Panc1 (cell line): ENCODE data around the gene KCNT1. TPM values are rescaled to one million over a fixed set of nuclear protein-coding genes. Genes with fewer than 3 reads are reported as not detected.

Experiments
- ATAC-seq: fragments of 200-7000 bp; cut with Tn5 transposase; 2 replicates; pipeline ENCODE4 v1.9.1; 2020; ENCODE audit warnings: mild to moderate bottlenecking, moderate library complexity
- BruUV-seq: library from RNA; stranded (reverse); fragments of 400-500 nt; replicated peaks from 2 replicates; lab custom pipeline; 2021; lab: Mats Ljungman, UMichigan
- CTCF ChIA-PET: fragments of 300-600 bp; sonication (Branson Sonifier 250); formaldehyde crosslinking; loops from one replicate; lab custom pipeline; 2022; ENCODE audit warnings: antibody characterized with exemption; lab: Charles Lee
- POLR2A ChIA-PET: fragments of 300-600 bp; sonication (Branson Sonifier 250); formaldehyde crosslinking; loops from one replicate; lab custom pipeline; 2022; ENCODE audit warnings: antibody characterized with exemption; lab: Charles Lee
- DNase-seq: peaks from one replicate; pipeline ENCODE4 v3.0.0-alpha.2; 2010; ENCODE audit warnings: low read depth, low spot score
- H3K27ac ChIP-seq: 2 replicates; pipeline ENCODE4 v1.5.1; 2011; ENCODE audit warnings: mild to moderate bottlenecking, low read length, inconsistent platforms
- H3K27me3 ChIP-seq: fragments of 200-500 bp; sonication (Bioruptor generic); 2 replicates; pipeline ENCODE4 v1.6.0; 2014; ENCODE audit warnings: low read length, inconsistent platforms; ENCODE audit not compliant: control insufficient read depth, insufficient read depth
- H3K36me3 ChIP-seq: fragments of 200-500 bp; sonication (Bioruptor generic); 2 replicates; pipeline ENCODE4 v1.5.1; 2014; ENCODE audit warnings: inconsistent platforms, mild to moderate bottlenecking, low read length, moderate library complexity; ENCODE audit not compliant: control insufficient read depth, insufficient read depth
- H3K4me1 ChIP-seq: 2 replicates; pipeline ENCODE4 v1.5.1; 2011; ENCODE audit warnings: inconsistent platforms, mild to moderate bottlenecking, low read length, moderate library complexity; ENCODE audit not compliant: control insufficient read depth, insufficient read depth
- H3K4me3 ChIP-seq, 2 experiments: 2 replicates each; pipeline ENCODE4 v1.5.1; 2011 to 2012; ENCODE audit warnings: low read depth in 2 of 2, low read length in 2 of 2, mild to moderate bottlenecking in 2 of 2, inconsistent platforms in 1 of 2, moderate library complexity in 1 of 2
- H3K9me3 ChIP-seq: fragments of 200-500 bp; sonication (Bioruptor generic); 2 replicates; pipeline ENCODE4 v1.5.1; 2014; ENCODE audit warnings: low read depth, mild to moderate bottlenecking, inconsistent platforms, low read length, moderate library complexity; ENCODE audit not compliant: control insufficient read depth, insufficient read depth
- POLR2AphosphoS5 ChIP-seq: IDR thresholded peaks from 2 replicates; pipeline ENCODE4 v1.6.1; 2012; ENCODE audit warnings: mild to moderate bottlenecking, low read depth, low read length, moderate library complexity
- SIN3A ChIP-seq: IDR thresholded peaks from 2 replicates; pipeline ENCODE4 v1.6.1; 2012; ENCODE audit warnings: low read depth, mild to moderate bottlenecking, low read length, moderate library complexity, borderline replicate concordance; ENCODE audit not compliant: insufficient read depth
- TCF7L2 ChIP-seq: IDR thresholded peaks from 2 replicates; pipeline ENCODE4 v1.6.1; 2011; ENCODE audit warnings: mild to moderate bottlenecking, low read depth, low read length, inconsistent platforms
- in situ Hi-C: cut with HindIII; loops from 2 replicates; pipeline ENCODE4 v1.10.0; 2016; ENCODE audit warnings: low sequenced_read_pairs, low pct_unique_long_range_greater_than_20kb
- intact Hi-C: fragments of 100-400 bp; cut with micrococcal nuclease; formaldehyde crosslinking; loops from one replicate; pipeline ENCODE4 v1.10.0; 2022; ENCODE audit not compliant: unreplicated experiment
- total RNA-seq: library from RNA; stranded (reverse); gene quantifications from one replicate; pipeline ENCODE4 v1.2.1, GENCODE V29; 2021; ENCODE audit not compliant: unreplicated experiment
- TF ChIP-seq, protein P1 (sequence below), 2 experiments: IDR thresholded peaks; 2 replicates each; pipeline ENCODE4 v1.6.1; 2011 to 2012; ENCODE audit warnings: low read depth in 2 of 2, control low read depth in 1 of 2, low read length in 1 of 2, mild to moderate bottlenecking in 1 of 2, moderate library complexity in 1 of 2; ENCODE audit not compliant: insufficient read depth in 1 of 2
- TF ChIP-seq, protein P2 (sequence below): fragments of 450-650 bp; IDR thresholded peaks from 2 replicates; pipeline ENCODE4 v1.5.1; 2017; ENCODE audit warnings: mild to moderate bottlenecking

The KCNT1 gene
- total RNA-seq, 1 experiment from 2014 or later, result not detected

DNA sequence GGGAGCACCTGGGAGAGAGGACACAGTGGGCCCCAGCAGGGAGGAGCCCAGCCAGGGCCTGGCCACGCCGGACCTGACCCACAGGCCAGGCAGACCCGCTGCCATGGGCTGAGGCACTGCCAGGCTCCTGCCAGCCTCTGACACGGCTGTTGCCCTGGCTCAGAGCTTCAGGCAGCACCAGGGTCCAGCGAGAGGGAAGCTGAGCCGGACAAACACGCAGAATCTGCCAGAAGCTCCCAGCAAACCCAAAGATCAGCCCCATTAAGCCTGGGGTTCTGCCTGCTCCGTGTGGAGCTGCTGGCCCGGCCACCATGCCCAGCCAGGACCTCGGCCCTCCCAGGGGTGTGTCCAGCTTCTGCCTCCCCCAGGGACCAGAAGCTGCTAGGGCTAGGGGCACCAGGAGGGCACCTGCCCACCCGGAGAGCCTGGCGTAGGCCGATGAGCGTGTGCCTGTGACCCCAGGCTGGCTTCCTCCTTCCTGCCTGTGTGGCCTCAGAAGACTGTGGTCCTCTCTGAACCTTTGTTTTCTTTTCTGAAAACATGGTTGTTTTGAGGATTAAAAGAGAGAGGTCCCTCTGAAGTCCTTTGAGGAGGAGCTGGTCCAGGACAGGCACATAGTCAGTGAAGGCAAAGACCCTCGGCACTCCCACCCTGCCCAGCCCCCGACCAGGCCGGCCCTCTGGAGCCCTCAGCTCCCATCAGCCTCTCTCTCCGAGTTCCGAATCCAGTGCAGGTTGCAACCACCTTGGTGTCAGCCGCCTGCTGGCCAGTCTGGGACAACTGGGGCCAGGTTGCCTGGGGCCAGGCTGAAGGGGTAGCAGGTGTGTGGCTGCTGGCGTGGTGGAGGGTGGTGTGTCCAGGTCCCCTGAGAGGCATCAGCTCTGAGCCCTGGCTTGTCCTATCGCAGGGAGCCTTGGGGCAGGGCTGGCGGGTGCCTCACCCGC lies 39.6 kb downstream of the KCNT1 start:
- BruUV-seq, result no TSS peak
- no peak overlapping the region for H3K27ac ChIP-seq
- no peaks in the 10 kb centered on the region for H3K27me3 ChIP-seq
- H3K4me1 ChIP-seq, result no peaks in the 10 kb centered on the region
- DNase-seq (no peak), ATAC-seq (no peak)
- ChIA-PET CTCF (no interaction called here), POLR2A (interaction anchor here (0.6 kb wide), 1 partner anchor 27 kb away, joined by 3 read pairs; no protein-coding TSS in a partner anchor)
- intact Hi-C loops (no loop called here), in situ Hi-C loops (no loop called here)
- H3K9me3 ChIP-seq, result no peaks in the 10 kb centered on the region
- TF ChIP-seq, protein P1, sequence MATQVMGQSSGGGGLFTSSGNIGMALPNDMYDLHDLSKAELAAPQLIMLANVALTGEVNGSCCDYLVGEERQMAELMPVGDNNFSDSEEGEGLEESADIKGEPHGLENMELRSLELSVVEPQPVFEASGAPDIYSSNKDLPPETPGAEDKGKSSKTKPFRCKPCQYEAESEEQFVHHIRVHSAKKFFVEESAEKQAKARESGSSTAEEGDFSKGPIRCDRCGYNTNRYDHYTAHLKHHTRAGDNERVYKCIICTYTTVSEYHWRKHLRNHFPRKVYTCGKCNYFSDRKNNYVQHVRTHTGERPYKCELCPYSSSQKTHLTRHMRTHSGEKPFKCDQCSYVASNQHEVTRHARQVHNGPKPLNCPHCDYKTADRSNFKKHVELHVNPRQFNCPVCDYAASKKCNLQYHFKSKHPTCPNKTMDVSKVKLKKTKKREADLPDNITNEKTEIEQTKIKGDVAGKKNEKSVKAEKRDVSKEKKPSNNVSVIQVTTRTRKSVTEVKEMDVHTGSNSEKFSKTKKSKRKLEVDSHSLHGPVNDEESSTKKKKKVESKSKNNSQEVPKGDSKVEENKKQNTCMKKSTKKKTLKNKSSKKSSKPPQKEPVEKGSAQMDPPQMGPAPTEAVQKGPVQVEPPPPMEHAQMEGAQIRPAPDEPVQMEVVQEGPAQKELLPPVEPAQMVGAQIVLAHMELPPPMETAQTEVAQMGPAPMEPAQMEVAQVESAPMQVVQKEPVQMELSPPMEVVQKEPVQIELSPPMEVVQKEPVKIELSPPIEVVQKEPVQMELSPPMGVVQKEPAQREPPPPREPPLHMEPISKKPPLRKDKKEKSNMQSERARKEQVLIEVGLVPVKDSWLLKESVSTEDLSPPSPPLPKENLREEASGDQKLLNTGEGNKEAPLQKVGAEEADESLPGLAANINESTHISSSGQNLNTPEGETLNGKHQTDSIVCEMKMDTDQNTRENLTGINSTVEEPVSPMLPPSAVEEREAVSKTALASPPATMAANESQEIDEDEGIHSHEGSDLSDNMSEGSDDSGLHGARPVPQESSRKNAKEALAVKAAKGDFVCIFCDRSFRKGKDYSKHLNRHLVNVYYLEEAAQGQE (IDR thresholded peaks at IDR 0.05; ENCODE audit: insufficient read depth in 1 of 2, low read depth in 2 of 2, low read length in 1 of 2), result no peak
- TF ChIP-seq SIN3A (no peak), TCF7L2 (no peak)
- H3K4me3 ChIP-seq, result no peak overlapping the region
- H3K36me3 ChIP-seq, result no peaks in the 10 kb centered on the region

DNA sequence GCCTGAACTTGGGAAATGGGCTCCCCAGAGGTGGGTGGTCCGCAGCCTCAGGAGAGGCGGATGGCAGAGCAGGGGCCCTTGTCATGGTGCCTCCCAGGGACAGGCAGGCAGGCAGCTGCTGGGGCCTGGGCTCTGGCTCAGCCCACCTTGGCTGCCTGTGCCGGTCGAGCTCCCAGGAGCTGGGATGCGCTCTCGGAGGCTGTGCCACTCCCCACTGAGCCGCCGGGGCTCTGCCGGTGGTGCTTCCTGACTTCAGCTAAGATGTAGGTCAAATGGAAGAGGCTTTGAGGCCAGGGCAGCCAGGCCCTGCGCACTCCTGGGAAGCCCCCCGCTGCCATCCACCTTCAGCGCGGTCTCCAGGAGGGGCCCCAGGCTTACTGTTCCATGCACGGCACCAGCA lies 41.0 kb downstream of the KCNT1 start:
- intact Hi-C loops, result no loop called here
- BruUV-seq, result no TSS peak
- Histone ChIP-seq H3K9me3 (no peaks in the 10 kb centered on the region), H3K4me1 (no peaks in the 10 kb centered on the region), H3K4me3 (no peak overlapping the region), H3K27me3 (no peaks in the 10 kb centered on the region), H3K36me3 (no peaks in the 10 kb centered on the region), H3K27ac (no peak overlapping the region)
- in situ Hi-C loops, result no loop called here
- DNase-seq (no peak), ATAC-seq (no peak)
- ChIA-PET CTCF (no interaction called here), POLR2A (no interaction called here)
- no peak for TF ChIP-seq SIN3A
- TF ChIP-seq, protein P1 (IDR thresholded peaks at IDR 0.05; ENCODE audit: insufficient read depth in 1 of 2, low read depth in 2 of 2, low read length in 1 of 2), result no peak
- no peak for TF ChIP-seq TCF7L2
- TF ChIP-seq, protein P2, sequence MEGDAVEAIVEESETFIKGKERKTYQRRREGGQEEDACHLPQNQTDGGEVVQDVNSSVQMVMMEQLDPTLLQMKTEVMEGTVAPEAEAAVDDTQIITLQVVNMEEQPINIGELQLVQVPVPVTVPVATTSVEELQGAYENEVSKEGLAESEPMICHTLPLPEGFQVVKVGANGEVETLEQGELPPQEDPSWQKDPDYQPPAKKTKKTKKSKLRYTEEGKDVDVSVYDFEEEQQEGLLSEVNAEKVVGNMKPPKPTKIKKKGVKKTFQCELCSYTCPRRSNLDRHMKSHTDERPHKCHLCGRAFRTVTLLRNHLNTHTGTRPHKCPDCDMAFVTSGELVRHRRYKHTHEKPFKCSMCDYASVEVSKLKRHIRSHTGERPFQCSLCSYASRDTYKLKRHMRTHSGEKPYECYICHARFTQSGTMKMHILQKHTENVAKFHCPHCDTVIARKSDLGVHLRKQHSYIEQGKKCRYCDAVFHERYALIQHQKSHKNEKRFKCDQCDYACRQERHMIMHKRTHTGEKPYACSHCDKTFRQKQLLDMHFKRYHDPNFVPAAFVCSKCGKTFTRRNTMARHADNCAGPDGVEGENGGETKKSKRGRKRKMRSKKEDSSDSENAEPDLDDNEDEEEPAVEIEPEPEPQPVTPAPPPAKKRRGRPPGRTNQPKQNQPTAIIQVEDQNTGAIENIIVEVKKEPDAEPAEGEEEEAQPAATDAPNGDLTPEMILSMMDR, result no peak
- no peak for TF ChIP-seq POLR2AphosphoS5
